Nephron (organoid): ENCODE data around the gene CACHD1.

ENCODE experiments used
- H3K27ac Mint-ChIP-seq, 3 experiments: 2 replicates each; pipeline ENCODE4 v1.8.0; 2020; ENCODE audit warnings: mixed read lengths in 3 of 3, mild to moderate bottlenecking in 2 of 3, moderate library complexity in 1 of 3
- H3K27me3 Mint-ChIP-seq: 2 replicates; pipeline ENCODE4 v1.8.0; 2021; ENCODE audit warnings: low read depth, mild to moderate bottlenecking, moderate library complexity, mixed read lengths
- H3K36me3 Mint-ChIP-seq: 2 replicates; pipeline ENCODE4 v1.8.0; 2020; ENCODE audit warnings: low read depth, mixed read lengths
- H3K4me1 Mint-ChIP-seq: 2 replicates; pipeline ENCODE4 v1.8.0; 2020; ENCODE audit warnings: mixed read lengths
- H3K4me3 Mint-ChIP-seq, 3 experiments: 2 replicates each; pipeline ENCODE4 v1.8.0; 2020; ENCODE audit warnings: mild to moderate bottlenecking in 3 of 3, mixed read lengths in 3 of 3, moderate library complexity in 2 of 3
- H3K9me3 Mint-ChIP-seq: 2 replicates; pipeline ENCODE4 v1.8.0; 2020; ENCODE audit warnings: mixed read lengths
- TF ChIP-seq, protein P1 (sequence below), 3 experiments: fragments of 200-600 bp; sonication (generic); IDR thresholded peaks; one replicate each; pipeline ENCODE4 v1.5.0; 2021; ENCODE audit warnings: antibody characterized with exemption in 3 of 3; ENCODE audit not compliant: unreplicated experiment in 3 of 3

CACHD1 gene

DNA sequence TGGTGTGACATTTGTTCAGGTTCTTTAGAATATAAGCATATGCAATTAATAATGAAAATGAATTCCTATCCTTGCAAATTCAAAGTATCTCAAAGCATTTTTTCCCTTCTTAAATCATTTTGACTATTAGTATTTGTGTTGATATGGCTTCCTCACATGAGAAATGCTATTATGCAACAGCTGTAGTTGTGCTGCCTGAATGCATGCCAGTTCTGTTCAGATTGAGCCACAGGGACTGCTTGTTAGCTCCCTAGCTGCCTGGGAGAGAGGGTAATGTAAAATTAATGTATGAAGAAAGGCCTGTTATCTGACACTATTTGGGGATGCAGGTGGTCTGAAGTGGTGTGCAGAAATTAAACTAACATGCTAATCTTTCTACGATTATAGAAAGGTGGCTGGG lies 45.5 kb downstream of the CACHD1 start:
- peaks cover 77% of the 10 kb centered on the region for H3K4me1 Mint-ChIP-seq
- no peaks in the 10 kb centered on the region for H3K9me3 Mint-ChIP-seq
- TF ChIP-seq, protein P1, sequence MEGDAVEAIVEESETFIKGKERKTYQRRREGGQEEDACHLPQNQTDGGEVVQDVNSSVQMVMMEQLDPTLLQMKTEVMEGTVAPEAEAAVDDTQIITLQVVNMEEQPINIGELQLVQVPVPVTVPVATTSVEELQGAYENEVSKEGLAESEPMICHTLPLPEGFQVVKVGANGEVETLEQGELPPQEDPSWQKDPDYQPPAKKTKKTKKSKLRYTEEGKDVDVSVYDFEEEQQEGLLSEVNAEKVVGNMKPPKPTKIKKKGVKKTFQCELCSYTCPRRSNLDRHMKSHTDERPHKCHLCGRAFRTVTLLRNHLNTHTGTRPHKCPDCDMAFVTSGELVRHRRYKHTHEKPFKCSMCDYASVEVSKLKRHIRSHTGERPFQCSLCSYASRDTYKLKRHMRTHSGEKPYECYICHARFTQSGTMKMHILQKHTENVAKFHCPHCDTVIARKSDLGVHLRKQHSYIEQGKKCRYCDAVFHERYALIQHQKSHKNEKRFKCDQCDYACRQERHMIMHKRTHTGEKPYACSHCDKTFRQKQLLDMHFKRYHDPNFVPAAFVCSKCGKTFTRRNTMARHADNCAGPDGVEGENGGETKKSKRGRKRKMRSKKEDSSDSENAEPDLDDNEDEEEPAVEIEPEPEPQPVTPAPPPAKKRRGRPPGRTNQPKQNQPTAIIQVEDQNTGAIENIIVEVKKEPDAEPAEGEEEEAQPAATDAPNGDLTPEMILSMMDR (IDR thresholded peaks at IDR 0.05; ENCODE audit: unreplicated experiment in 3 of 3): no peak
- peak overlapping the region in 2 of 3 experiments; percentile 4 to 17 for H3K4me3 Mint-ChIP-seq
- H3K36me3 Mint-ChIP-seq: no peaks in the 10 kb centered on the region
- H3K27ac Mint-ChIP-seq: peak overlapping the region; percentile 90 to 99 (median 97)
- no peaks in the 10 kb centered on the region for H3K27me3 Mint-ChIP-seq

DNA sequence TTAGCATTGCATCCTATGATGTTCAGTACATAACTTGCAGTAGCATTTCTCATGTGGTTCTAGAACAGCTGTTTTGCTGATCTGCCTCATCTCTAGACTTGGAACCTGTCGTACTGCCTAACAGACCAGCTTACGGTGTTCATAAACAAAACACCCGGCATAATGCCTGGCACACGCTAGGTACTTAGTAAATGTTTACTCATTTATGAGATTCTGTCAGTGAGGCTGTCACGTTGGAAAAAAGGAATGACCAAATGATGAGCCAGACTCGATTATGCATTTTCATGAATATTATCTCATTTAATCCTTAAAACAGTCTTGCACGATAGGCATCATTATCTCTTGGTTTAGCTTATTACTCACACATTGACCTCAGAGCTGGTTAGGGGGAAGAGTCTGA lies 46.4 kb downstream of the CACHD1 start:
- Mint-ChIP-seq H3K27ac (peak overlapping the region; percentile 48 to 99 (median 97)), H3K9me3 (no peaks in the 10 kb centered on the region), H3K4me1 (peaks cover 78% of the 10 kb centered on the region), H3K36me3 (no peaks in the 10 kb centered on the region), H3K4me3 (peak overlapping the region in 1 of 3 experiments; percentile 22), H3K27me3 (no peaks in the 10 kb centered on the region)
- TF ChIP-seq, protein P1 (IDR thresholded peaks at IDR 0.05; ENCODE audit: unreplicated experiment in 3 of 3): no peak

DNA sequence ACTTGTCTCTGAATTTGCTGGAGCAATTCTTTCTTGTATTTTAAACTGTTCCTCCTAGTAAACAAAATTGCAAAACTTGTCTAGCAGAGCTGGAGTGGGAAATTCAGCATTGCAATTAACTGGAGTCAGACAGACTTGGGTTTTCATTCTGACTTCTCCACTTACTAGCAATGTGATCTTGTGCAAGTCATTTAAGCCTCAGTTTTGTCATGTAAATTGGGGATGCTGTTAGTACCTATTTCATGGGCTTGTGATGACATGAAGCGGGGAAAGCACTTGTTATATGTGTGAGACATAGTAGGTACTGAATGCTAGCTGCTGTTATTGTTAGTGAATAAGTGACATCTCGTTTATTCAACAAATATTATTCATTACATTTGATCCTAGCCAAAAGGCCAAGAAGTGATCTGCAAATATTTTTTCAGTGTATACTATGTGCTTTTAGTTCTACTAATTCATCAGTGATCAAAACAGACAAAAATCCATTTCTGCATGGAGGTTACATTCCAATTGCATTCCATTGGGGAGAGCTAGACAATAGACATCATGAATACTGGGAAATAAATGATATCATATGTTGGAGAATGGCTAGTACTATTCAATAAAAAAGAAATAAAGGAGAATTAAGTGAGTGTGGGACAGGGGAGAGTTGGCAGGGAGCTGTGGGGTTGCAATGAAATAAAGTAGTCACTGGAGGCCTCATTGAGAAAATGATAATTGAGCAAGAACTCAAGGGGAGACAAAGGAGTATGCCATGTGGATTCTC lies 47.1 kb downstream of the CACHD1 start:
- Mint-ChIP-seq H3K4me3 (no peak overlapping the region), H3K9me3 (no peaks in the 10 kb centered on the region), H3K36me3 (no peaks in the 10 kb centered on the region), H3K27me3 (no peaks in the 10 kb centered on the region), H3K27ac (peak overlapping the region; percentile 83 to 99 (median 97)), H3K4me1 (peaks cover 85% of the 10 kb centered on the region)
- TF ChIP-seq, protein P1 (IDR thresholded peaks at IDR 0.05; ENCODE audit: unreplicated experiment in 3 of 3): no peak

DNA sequence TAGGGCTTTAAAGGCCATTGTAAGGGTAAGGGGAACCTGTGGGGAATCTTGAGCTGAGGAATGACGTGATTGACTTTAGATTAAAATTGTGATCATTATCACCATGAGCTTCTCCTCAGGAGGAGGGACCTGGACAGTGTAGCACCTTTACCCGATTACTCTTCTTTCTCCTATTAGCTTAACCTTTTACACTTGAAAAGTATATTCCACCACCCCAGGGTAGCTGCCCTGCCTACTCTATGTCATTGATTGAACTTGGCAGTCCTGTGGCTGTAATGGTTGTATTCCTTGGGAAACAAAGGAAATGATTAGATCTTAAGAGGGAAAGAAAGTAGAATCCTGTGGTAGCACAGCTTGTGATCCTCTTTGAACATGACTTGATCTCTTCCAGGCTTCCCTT lies 47.7 kb downstream of the CACHD1 start:
- Mint-ChIP-seq H3K27ac (peak overlapping the region; percentile 42 to 99 (median 83)), H3K36me3 (no peaks in the 10 kb centered on the region), H3K4me1 (peaks cover 84% of the 10 kb centered on the region), H3K4me3 (no peak overlapping the region), H3K27me3 (no peaks in the 10 kb centered on the region), H3K9me3 (no peaks in the 10 kb centered on the region)
- TF ChIP-seq, protein P1 (IDR thresholded peaks at IDR 0.05; ENCODE audit: unreplicated experiment in 3 of 3): no peak

DNA sequence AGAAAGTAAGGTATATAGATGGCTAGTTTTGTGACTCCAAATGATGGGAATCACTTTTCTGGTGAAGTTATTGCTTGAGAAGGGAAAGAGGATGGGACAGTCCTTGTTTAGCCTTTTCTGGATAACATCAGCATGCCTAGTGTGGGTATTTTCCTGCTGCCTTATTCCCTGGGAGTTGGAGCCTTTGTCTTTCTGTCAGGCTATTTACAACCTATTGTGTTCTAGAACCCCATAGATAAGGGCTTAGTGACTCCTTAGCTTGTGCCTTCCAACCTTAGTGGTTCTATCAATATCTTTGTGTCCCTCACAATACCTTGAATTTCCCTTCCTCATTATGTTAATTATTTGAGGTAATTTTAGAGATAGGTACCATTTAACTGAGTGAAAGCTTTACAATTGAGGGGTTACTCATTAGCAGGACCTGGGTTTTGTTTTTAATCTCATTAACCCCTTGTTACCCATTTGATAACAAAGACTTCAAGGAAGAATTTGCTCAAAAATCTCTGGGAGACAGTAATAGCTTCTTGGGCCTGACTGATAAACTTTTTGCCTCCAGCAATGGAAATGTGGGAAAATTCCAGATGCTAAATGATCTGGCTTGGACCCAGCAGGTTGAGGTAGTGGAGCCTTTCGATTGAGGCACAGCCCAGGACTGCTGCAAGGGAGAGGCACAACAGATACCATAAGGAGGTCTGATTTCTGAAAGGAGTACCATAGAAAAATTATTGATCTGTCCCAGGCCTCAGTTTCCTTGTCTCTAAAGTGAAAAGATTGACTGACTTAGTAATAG lies 49.0 kb downstream of the CACHD1 start:
- no peaks in the 10 kb centered on the region for H3K27me3 Mint-ChIP-seq
- no peaks in the 10 kb centered on the region for H3K9me3 Mint-ChIP-seq
- H3K4me3 Mint-ChIP-seq: no peak overlapping the region
- peak overlapping the region in 1 of 3 experiments; percentile 99 for H3K27ac Mint-ChIP-seq
- no peaks in the 10 kb centered on the region for H3K36me3 Mint-ChIP-seq
- TF ChIP-seq, protein P1 (IDR thresholded peaks at IDR 0.05; ENCODE audit: unreplicated experiment in 3 of 3): no peak
- H3K4me1 Mint-ChIP-seq: peaks cover 84% of the 10 kb centered on the region
